GM12878 (cell line): ENCODE results near the gene RNF167. TPM values are rescaled to one million over a fixed set of nuclear protein-coding genes. Genes with fewer than 3 reads are reported as not detected.
A peak's percentile ranks its signal among the peaks of the same experiment; 100 is the strongest.

Source experiments
- ATAC-seq: fragments of 200-7000 bp; cut with Tn5 transposase; 3 replicates; pipeline ENCODE4 v1.9.1; 2020; ENCODE audit warnings: mild to moderate bottlenecking, moderate library complexity
- BruUV-seq: library from RNA; stranded (reverse); fragments of 400-500 nt; replicated peaks from 2 replicates; lab custom pipeline; 2021; lab: Mats Ljungman, UMichigan
- CTCF ChIA-PET: fragments of 300-600 bp; sonication (Branson Sonifier 250); formaldehyde crosslinking; extraction: SDS; loops from one replicate; lab custom pipeline; 2021; ENCODE audit warnings: inconsistent platforms; lab: Yijun Ruan, JAX
- POLR2A ChIA-PET: fragments of 350-600 bp; formaldehyde crosslinking; extraction: SDS; loops from one replicate; lab custom pipeline; 2021; ENCODE audit warnings: inconsistent platforms; lab: Charles Lee
- RAD21 ChIA-PET: fragments of 300-600 bp; sonication (Branson Sonifier 250); formaldehyde crosslinking; loops from one replicate; lab custom pipeline; 2023; ENCODE audit warnings: antibody characterized with exemption; ENCODE audit not compliant: unreplicated experiment; lab: Charles Lee
- SMC1A ChIA-PET: fragments of 300-600 bp; sonication (Branson Sonifier 250); formaldehyde crosslinking; loops from one replicate; lab custom pipeline; 2023; ENCODE audit not compliant: unreplicated experiment, uncharacterized antibody; lab: Charles Lee
- DNase-seq: peaks from one replicate; pipeline ENCODE4 v3.0.0-alpha.2; 2011; ENCODE audit warnings: low read depth, low spot score
- FAIRE-seq: peaks from 3 replicates; lab custom pipeline; 2011; peaks lifted over from hg19 to GRCh38; lab: Jason Lieb, UNC
- H2AFZ ChIP-seq: 2 replicates; pipeline ENCODE4 v1.6.0; 2011; ENCODE audit warnings: low read depth, low read length, control low read depth; ENCODE audit not compliant: control insufficient read depth
- H3K27ac ChIP-seq: 2 replicates; pipeline ENCODE4 v1.5.1; 2011; ENCODE audit warnings: control low read depth; ENCODE audit not compliant: control insufficient read depth, insufficient read depth
- H3K27me3 ChIP-seq, 2 experiments: replicated peaks in 1 of 2; 2 replicates each; pipeline versions ENCODE4 v1.6.0 to v1.6.1; 2011; ENCODE audit warnings: low read length in 1 of 2; ENCODE audit not compliant: control insufficient read depth in 2 of 2, insufficient read depth in 2 of 2
- H3K36me3 ChIP-seq, 2 experiments: 2 replicates each; pipeline ENCODE4 v1.5.1; 2011; ENCODE audit warnings: low read length in 1 of 2; ENCODE audit not compliant: control insufficient read depth in 2 of 2, insufficient read depth in 2 of 2
- H3K4me1 ChIP-seq: 2 replicates; pipeline ENCODE4 v1.6.1; 2011; ENCODE audit warnings: mild to moderate bottlenecking, low read length, moderate library complexity, mixed read lengths; ENCODE audit not compliant: control insufficient read depth, insufficient read depth
- H3K4me2 ChIP-seq: 2 replicates; pipeline ENCODE4 v1.6.0; 2011; ENCODE audit warnings: control low read depth; ENCODE audit not compliant: control insufficient read depth, insufficient read depth
- H3K4me3 ChIP-seq: fragments of 200-600 bp; sonication (generic); 2 replicates; pipeline ENCODE4 v1.5.1; 2016
- H3K79me2 ChIP-seq: 2 replicates; pipeline ENCODE4 v1.6.0; 2011; ENCODE audit warnings: low read length; ENCODE audit not compliant: control insufficient read depth, insufficient read depth
- H3K9ac ChIP-seq: 2 replicates; pipeline ENCODE4 v1.8.0; 2011; ENCODE audit warnings: low read length, control low read depth, mixed read lengths; ENCODE audit not compliant: control insufficient read depth, insufficient read depth
- H3K9me3 ChIP-seq: replicated peaks from 3 replicates; pipeline ENCODE4 v1.5.1; 2011; ENCODE audit warnings: mild to moderate bottlenecking, low read length; ENCODE audit not compliant: control insufficient read depth, insufficient read depth
- H4K20me1 ChIP-seq: 2 replicates; pipeline ENCODE4 v1.6.0; 2011; ENCODE audit not compliant: control insufficient read depth, insufficient read depth
- EP300 ChIP-seq, 2 experiments: fragments of 150-350 bp in 1 of 2; IDR thresholded peaks; 2 replicates each; pipeline ENCODE4 v1.6.1; 2011 to 2012; ENCODE audit warnings: low read depth in 2 of 2, low read length in 2 of 2, borderline replicate concordance in 1 of 2, improper control_type of control experiment in 1 of 2, inconsistent platforms in 1 of 2; ENCODE audit not compliant: control insufficient read depth in 1 of 2
- ETV6 ChIP-seq, 2 experiments: fragments of 450-650 bp in 1 of 2; IDR thresholded peaks in 1 of 2; conservative IDR thresholded peaks in 1 of 2; 2 replicates each; pipeline ENCODE4 v1.6.1; 2014; ENCODE audit warnings: antibody characterized with exemption in 1 of 2, borderline replicate concordance in 1 of 2, low read depth in 1 of 2, mild to moderate bottlenecking in 1 of 2, moderate library complexity in 1 of 2
- HDAC2 ChIP-seq: fragments of 200-600 bp; sonication (generic); IDR thresholded peaks from 2 replicates; pipeline ENCODE4 v1.6.1; 2017
- MXI1 ChIP-seq: fragments of 150-350 bp; IDR thresholded peaks from 2 replicates; pipeline ENCODE4 v1.6.1; 2011; ENCODE audit warnings: low read depth, mild to moderate bottlenecking, inconsistent platforms, low read length, improper control_type of control experiment
- NBN ChIP-seq: fragments of 450-650 bp; IDR thresholded peaks from 2 replicates; pipeline ENCODE4 v1.6.1; 2016
- NFXL1 ChIP-seq: fragments of 450-650 bp; IDR thresholded peaks from 2 replicates; pipeline ENCODE4 v1.6.1; 2017; ENCODE audit warnings: antibody characterized with exemption, mild to moderate bottlenecking, borderline replicate concordance
- PML ChIP-seq: IDR thresholded peaks from 2 replicates; pipeline ENCODE4 v1.6.1; 2012; ENCODE audit warnings: low read length, inconsistent platforms
- POLR2AphosphoS5 ChIP-seq: IDR thresholded peaks from 2 replicates; pipeline ENCODE4 v1.6.1; 2011; ENCODE audit warnings: mild to moderate bottlenecking, low read length, inconsistent platforms
- RCOR1 ChIP-seq: conservative IDR thresholded peaks from 2 replicates; pipeline ENCODE4 v1.6.1; 2012; ENCODE audit warnings: low read depth, low read length, improper control_type of control experiment
- RUNX3 ChIP-seq: IDR thresholded peaks from 2 replicates; pipeline ENCODE4 v1.6.1; 2012; ENCODE audit warnings: low read length, inconsistent platforms
- SIN3A ChIP-seq: IDR thresholded peaks from 2 replicates; pipeline ENCODE4 v1.6.1; 2012; ENCODE audit warnings: low read depth, low read length, improper control_type of control experiment
- SREBF2 ChIP-seq: IDR thresholded peaks from 2 replicates; pipeline ENCODE4 v1.6.1; 2012; ENCODE audit warnings: mild to moderate bottlenecking, low read length
- WGBS: methylation state at CpG from one replicate; pipeline ENCODE4 v1.1.6; 2016; ENCODE audit warnings: low lambda C conversion rate; ENCODE audit not compliant: insufficient replicate concordance, insufficient coverage; ENCODE audit errors: missing lambda C conversion rate; 5-methylcytosine and 5-hydroxymethylcytosine counted together
- in situ Hi-C: fragments of 300-500 bp; cut with MboI; formaldehyde crosslinking; loops from 9 replicates; pipeline ENCODE4 v1.14.3; 2018; ENCODE audit warnings: mixed read lengths
- intact Hi-C: fragments of 100-400 bp; cut with micrococcal nuclease; formaldehyde crosslinking; loops from one replicate; pipeline ENCODE4 v1.14.2; 2022; ENCODE audit not compliant: unreplicated experiment
- polyA plus RNA-seq, 11 experiments: library from polyadenylated mRNA; depleted of rRNA in 4 of 11; unstranded in 6 of 11; stranded (reverse) in 5 of 11; fragments of >200 nt; fragmentation: Nextera tagmentation in 4 of 11; fragmentation: Illumina TruSeq in 1 of 11; extraction: Ambion mirVana in 4 of 11; extraction: Trizol in 1 of 11; gene quantifications; 1 replicate in 1 of 11; 2 replicates in 10 of 11; pipeline versions ENCODE4 v1.2.1 to v1.2.3, GENCODE V29; 2011 to 2016; ENCODE audit warnings: inconsistent platforms in 2 of 11, missing spikeins in 2 of 11, low read depth in 1 of 11
- total RNA-seq, 4 experiments: library from RNA; depleted of rRNA in 3 of 4; stranded (reverse); fragments of >200 nt in 3 of 4; fragmentation: Illumina TruSeq in 1 of 4; extraction: Trizol in 1 of 4; gene quantifications; 2 replicates each; pipeline versions ENCODE4 v1.2.1 to v1.2.3, GENCODE V29; 2013 to 2021
- TF ChIP-seq, protein P1 (sequence below): fragments of 450-650 bp; IDR thresholded peaks from 2 replicates; pipeline ENCODE4 v1.6.1; 2017; ENCODE audit warnings: borderline replicate concordance
- TF ChIP-seq, protein P2 (sequence below): fragments of 450-650 bp; IDR thresholded peaks from 2 replicates; pipeline ENCODE4 v1.6.1; 2014; ENCODE audit warnings: mild to moderate bottlenecking
- TF ChIP-seq, protein P3 (sequence below): IDR thresholded peaks from 2 replicates; pipeline ENCODE4 v1.6.1; 2012; ENCODE audit warnings: low read depth, low read length, improper control_type of control experiment
- TF ChIP-seq, protein P4 (sequence below): fragments of 450-650 bp; IDR thresholded peaks from 2 replicates; pipeline ENCODE4 v1.6.1; 2016; ENCODE audit warnings: mild to moderate bottlenecking

RNF167 gene
- total and polyA plus RNA-seq, 10 of the 15 experiments (the other 5 are each of a cell fraction or from before 2014, with no cell fraction given): 33.6 to 147 (median 57.6) TPM

DNA sequence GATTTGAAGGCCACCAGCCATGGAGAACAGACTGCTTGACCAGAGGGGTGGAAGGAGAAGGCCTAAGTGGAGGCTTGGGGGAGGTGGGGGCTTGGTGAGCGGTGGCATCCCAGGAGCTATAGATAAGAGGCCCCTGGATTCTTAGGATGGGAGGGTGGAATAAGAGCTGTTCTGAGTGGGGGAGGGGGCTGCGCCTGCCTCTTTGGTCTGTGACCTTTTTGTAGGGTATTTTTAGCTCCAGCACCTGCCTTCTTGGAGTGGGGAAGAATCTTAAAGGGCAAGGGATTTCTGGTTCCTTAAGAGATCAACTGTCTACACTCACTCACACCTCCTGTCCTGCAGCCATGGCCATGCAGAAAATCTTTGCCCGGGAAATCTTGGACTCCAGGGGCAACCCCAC is 11.4 kb downstream of the RNF167 start:
- H3K4me2 ChIP-seq: peak overlapping the region; percentile 93

More for the DNA sequence above, 11.4 kb downstream of the RNF167 start:
- intact Hi-C loops: no loop called here
- CTCF ChIA-PET: interaction anchor here (1.2 to 3.4 kb wide), 6 partner anchors 11 to 386 kb away, joined by 3 to 23 read pairs (median 7); partner anchors contain the start of genes RNF167, SLC25A11 and SPAG7
- no TSS peak for BruUV-seq
- RAD21 ChIA-PET: interaction anchor here (2.0 to 9.8 kb wide), 2 partner anchors 11 to 14 kb away, joined by 7 to 73 read pairs; partner anchors contain the start of genes RNF167, SLC25A11 and SPAG7
- Histone ChIP-seq H3K4me3 (no peak overlapping the region), H4K20me1 (peaks cover 4% of the 10 kb centered on the region; the same call in 1 of the 2 replicates), H3K27me3 (no peaks in the 10 kb centered on the region), H2AFZ (no peak overlapping the region), H3K27ac (peak overlapping the region; percentile 85; the same call in 1 of the 2 replicates), H3K36me3 (peaks cover 2 to 3% of the 10 kb centered on the region in 2 experiments; a peak in 3 of 4 replicates), H3K9me3 (no peaks in the 10 kb centered on the region), H3K4me1 (peaks cover 17% of the 10 kb centered on the region), H3K79me2 (peaks cover 33% of the 10 kb centered on the region), H3K9ac (peak overlapping the region; percentile 97; the same call in 1 of the 2 replicates)
- FAIRE-seq (no peak), ATAC-seq (no peak), DNase-seq (no peak)
- in situ Hi-C loops: no loop called here
- TF ChIP-seq, protein P1, sequence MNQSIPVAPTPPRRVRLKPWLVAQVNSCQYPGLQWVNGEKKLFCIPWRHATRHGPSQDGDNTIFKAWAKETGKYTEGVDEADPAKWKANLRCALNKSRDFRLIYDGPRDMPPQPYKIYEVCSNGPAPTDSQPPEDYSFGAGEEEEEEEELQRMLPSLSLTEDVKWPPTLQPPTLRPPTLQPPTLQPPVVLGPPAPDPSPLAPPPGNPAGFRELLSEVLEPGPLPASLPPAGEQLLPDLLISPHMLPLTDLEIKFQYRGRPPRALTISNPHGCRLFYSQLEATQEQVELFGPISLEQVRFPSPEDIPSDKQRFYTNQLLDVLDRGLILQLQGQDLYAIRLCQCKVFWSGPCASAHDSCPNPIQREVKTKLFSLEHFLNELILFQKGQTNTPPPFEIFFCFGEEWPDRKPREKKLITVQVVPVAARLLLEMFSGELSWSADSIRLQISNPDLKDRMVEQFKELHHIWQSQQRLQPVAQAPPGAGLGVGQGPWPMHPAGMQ: no peak
- TF ChIP-seq EP300 (IDR thresholded peaks at IDR 0.05; ENCODE audit: borderline replicate concordance in 1 of 2, control insufficient read depth in 1 of 2, low read depth in 2 of 2, low read length in 2 of 2) (no peak), ETV6 (conservative IDR thresholded peaks at IDR 0.05 in 1 of 2, IDR thresholded peaks at IDR 0.05 in 1 of 2; ENCODE audit: borderline replicate concordance in 1 of 2, low read depth in 1 of 2) (no peak), SIN3A (no peak), SREBF2 (no peak), HDAC2 (no peak), PML (no peak), NBN (no peak), NFXL1 (no peak), MXI1 (no peak), RCOR1 (no peak), RUNX3 (no peak), POLR2AphosphoS5 (no peak)
- TF ChIP-seq, protein P2, sequence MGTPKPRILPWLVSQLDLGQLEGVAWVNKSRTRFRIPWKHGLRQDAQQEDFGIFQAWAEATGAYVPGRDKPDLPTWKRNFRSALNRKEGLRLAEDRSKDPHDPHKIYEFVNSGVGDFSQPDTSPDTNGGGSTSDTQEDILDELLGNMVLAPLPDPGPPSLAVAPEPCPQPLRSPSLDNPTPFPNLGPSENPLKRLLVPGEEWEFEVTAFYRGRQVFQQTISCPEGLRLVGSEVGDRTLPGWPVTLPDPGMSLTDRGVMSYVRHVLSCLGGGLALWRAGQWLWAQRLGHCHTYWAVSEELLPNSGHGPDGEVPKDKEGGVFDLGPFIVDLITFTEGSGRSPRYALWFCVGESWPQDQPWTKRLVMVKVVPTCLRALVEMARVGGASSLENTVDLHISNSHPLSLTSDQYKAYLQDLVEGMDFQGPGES: no peak
- TF ChIP-seq, protein P3, sequence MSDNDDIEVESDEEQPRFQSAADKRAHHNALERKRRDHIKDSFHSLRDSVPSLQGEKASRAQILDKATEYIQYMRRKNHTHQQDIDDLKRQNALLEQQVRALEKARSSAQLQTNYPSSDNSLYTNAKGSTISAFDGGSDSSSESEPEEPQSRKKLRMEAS: no peak
- TF ChIP-seq, protein P4, sequence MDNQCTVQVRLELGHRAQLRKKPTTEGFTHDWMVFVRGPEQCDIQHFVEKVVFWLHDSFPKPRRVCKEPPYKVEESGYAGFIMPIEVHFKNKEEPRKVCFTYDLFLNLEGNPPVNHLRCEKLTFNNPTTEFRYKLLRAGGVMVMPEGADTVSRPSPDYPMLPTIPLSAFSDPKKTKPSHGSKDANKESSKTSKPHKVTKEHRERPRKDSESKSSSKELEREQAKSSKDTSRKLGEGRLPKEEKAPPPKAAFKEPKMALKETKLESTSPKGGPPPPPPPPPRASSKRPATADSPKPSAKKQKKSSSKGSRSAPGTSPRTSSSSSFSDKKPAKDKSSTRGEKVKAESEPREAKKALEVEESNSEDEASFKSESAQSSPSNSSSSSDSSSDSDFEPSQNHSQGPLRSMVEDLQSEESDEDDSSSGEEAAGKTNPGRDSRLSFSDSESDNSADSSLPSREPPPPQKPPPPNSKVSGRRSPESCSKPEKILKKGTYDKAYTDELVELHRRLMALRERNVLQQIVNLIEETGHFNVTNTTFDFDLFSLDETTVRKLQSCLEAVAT: no peak
- SMC1A ChIA-PET: interaction anchor here (1.0 to 3.4 kb wide), 3 partner anchors 10 to 15 kb away, joined by 3 to 24 read pairs (median 12); partner anchors contain the start of genes RNF167, SLC25A11 and SPAG7
- WGBS: 74% methylated on average over 3 of the region's 3 CpGs
- POLR2A ChIA-PET: interaction anchor here (0.7 to 17.5 kb wide), 6 partner anchors 8 to 332 kb away, joined by 3 to 272 read pairs (median 4); partner anchors contain the start of genes RNF167, SLC25A11 and SPAG7
